GM12878 (cell line): Measurements from ENCODE around the gene CLECL1. TPM values are rescaled to one million over a fixed set of nuclear protein-coding genes. Genes with fewer than 3 reads are reported as not detected.

Experiments used
- CEBPZ ChIP-seq: fragments of 150-350 bp; IDR thresholded peaks from 2 replicates; pipeline ENCODE4 v1.6.1; 2016; ENCODE audit warnings: low read depth, low read length
- E2F4 ChIP-seq: IDR thresholded peaks from 2 replicates; pipeline ENCODE4 v1.6.1; 2012; ENCODE audit warnings: low read depth, low read length, improper control_type of control experiment
- HCFC1 ChIP-seq: fragments of 150-350 bp; IDR thresholded peaks from 2 replicates; pipeline ENCODE4 v1.6.1; 2014; ENCODE audit warnings: low read length
- JUNB ChIP-seq: IDR thresholded peaks from 2 replicates; pipeline ENCODE4 v1.6.1; 2016; ENCODE audit warnings: antibody characterized with exemption, mild to moderate bottlenecking
- MTA2 ChIP-seq: fragments of 450-650 bp; IDR thresholded peaks from 2 replicates; pipeline ENCODE4 v1.6.1; 2016; ENCODE audit warnings: low read depth, mild to moderate bottlenecking, moderate library complexity
- MXI1 ChIP-seq: fragments of 150-350 bp; IDR thresholded peaks from 2 replicates; pipeline ENCODE4 v1.6.1; 2011; ENCODE audit warnings: low read depth, mild to moderate bottlenecking, inconsistent platforms, low read length, improper control_type of control experiment
- NFYB ChIP-seq: IDR thresholded peaks from 2 replicates; pipeline ENCODE4 v1.6.1; 2011; ENCODE audit warnings: low read depth, mild to moderate bottlenecking, low read length, improper control_type of control experiment, moderate library complexity; ENCODE audit not compliant: insufficient read depth
- PKNOX1 ChIP-seq: fragments of 450-650 bp; IDR thresholded peaks from 2 replicates; pipeline ENCODE4 v1.6.1; 2016; ENCODE audit warnings: mild to moderate bottlenecking
- POLR2AphosphoS2 ChIP-seq: IDR thresholded peaks from 2 replicates; pipeline ENCODE4 v1.6.1; 2011; ENCODE audit warnings: low read depth, mild to moderate bottlenecking, low read length, improper control_type of control experiment, moderate library complexity
- RB1 ChIP-seq: fragments of 450-650 bp; formaldehyde crosslinking; IDR thresholded peaks from 2 replicates; pipeline ENCODE4 v1.6.1; 2017; ENCODE audit warnings: mild to moderate bottlenecking, borderline replicate concordance
- RBBP5 ChIP-seq: fragments of 200-600 bp; sonication (generic); conservative IDR thresholded peaks from 2 replicates; pipeline ENCODE4 v1.6.1; 2016
- REST ChIP-seq: IDR thresholded peaks from 2 replicates; pipeline ENCODE4 v1.6.1; 2012; ENCODE audit warnings: mild to moderate bottlenecking, low read depth, low read length
- SMARCA5 ChIP-seq: fragments of 450-650 bp; IDR thresholded peaks from 2 replicates; pipeline ENCODE4 v1.6.1; 2017; ENCODE audit warnings: mild to moderate bottlenecking
- SPI1 ChIP-seq: IDR thresholded peaks from 2 replicates; pipeline ENCODE4 v1.6.1; 2011; ENCODE audit warnings: low read depth, mild to moderate bottlenecking, low read length, moderate library complexity, borderline replicate concordance; ENCODE audit not compliant: insufficient read depth
- USF2 ChIP-seq: IDR thresholded peaks from 2 replicates; pipeline ENCODE4 v1.6.1; 2011; ENCODE audit warnings: low read depth, low read length, improper control_type of control experiment, borderline replicate concordance
- YY1 ChIP-seq: IDR thresholded peaks from 2 replicates; pipeline ENCODE4 v1.6.1; 2011; ENCODE audit warnings: low read depth, mild to moderate bottlenecking, low read length
- polyA plus RNA-seq, 11 experiments: library from polyadenylated mRNA; depleted of rRNA in 4 of 11; unstranded in 6 of 11; stranded (reverse) in 5 of 11; fragments of >200 nt; fragmentation: Nextera tagmentation in 4 of 11; fragmentation: Illumina TruSeq in 1 of 11; extraction: Ambion mirVana in 4 of 11; extraction: Trizol in 1 of 11; gene quantifications; 1 replicate in 1 of 11; 2 replicates in 10 of 11; pipeline versions ENCODE4 v1.2.1 to v1.2.3, GENCODE V29; 2011 to 2016; ENCODE audit warnings: inconsistent platforms in 2 of 11, missing spikeins in 2 of 11, low read depth in 1 of 11
- total RNA-seq, 4 experiments: library from RNA; depleted of rRNA in 3 of 4; stranded (reverse); fragments of >200 nt in 3 of 4; fragmentation: Illumina TruSeq in 1 of 4; extraction: Trizol in 1 of 4; gene quantifications; 2 replicates each; pipeline versions ENCODE4 v1.2.1 to v1.2.3, GENCODE V29; 2013 to 2021

CLECL1 gene
- total and polyA plus RNA-seq, 10 of the 15 experiments (the other 5 are each of a cell fraction or from before 2014, with no cell fraction given), result 4.6 to 56.5 (median 46.4) TPM

GRCh38 chr12:9717070-9717925, 15.6 kb downstream of the CLECL1 start (continued):
- TF ChIP-seq REST, result no peak
- no peak for TF ChIP-seq USF2
- peak; percentile 24 for TF ChIP-seq JUNB
- TF ChIP-seq HCFC1, result no peak
- TF ChIP-seq MXI1, result no peak
- no peak for TF ChIP-seq RB1
- TF ChIP-seq MTA2, result peak; percentile 67
- no peak for TF ChIP-seq RBBP5
- TF ChIP-seq SPI1, result no peak
- no peak for TF ChIP-seq POLR2AphosphoS2
- TF ChIP-seq SMARCA5, result no peak
- TF ChIP-seq E2F4, result no peak
- TF ChIP-seq PKNOX1, result peak; percentile 46; the same call in 1 of the 2 replicates
- TF ChIP-seq NFYB, result no peak
- TF ChIP-seq CEBPZ, result no peak
- TF ChIP-seq YY1, result no peak
